ENCODE measurements around the gene TCEAL3.
"Not testable (repeated sequence)": the region's sequence is repeated elsewhere in the genome, so short reads cannot be mapped to it uniquely, and the experiment has no call there.

Gene TCEAL3

GRCh38 chrX:103626855-103627254 is 19.1 kb downstream of the TCEAL3 start:
- DNase-seq (ENCODE audit: low read depth in 2 of 2), result no peak

GRCh38 chrX:103628386-103629317 is 20.9 kb downstream of the TCEAL3 start, which contains the start of gene TCEAL1:
TSS of gene TCEAL1 (plus strand) at chrX:103628975. CDS start at chrX:103629917, 942 bp downstream.
- DNase-seq (ENCODE audit: low read depth in 2 of 2), result peak in 1 of 2 experiments; percentile 17

- DNase-seq (ENCODE audit: low read depth in 2 of 2), result peak in 1 of 2 experiments; percentile 13
These were observed 21.8 kb downstream of the TCEAL3 start for GRCh38 chrX:103629318-103630170.

GRCh38 chrX:103630171-103630511 is 22.4 kb downstream of the TCEAL3 start:
- DNase-seq (ENCODE audit: low read depth in 2 of 2), result no peak

GRCh38 chrX:103631145-103631544 is 23.4 kb downstream of the TCEAL3 start:
- DNase-seq (ENCODE audit: low read depth in 2 of 2), result no peak

- DNase-seq (ENCODE audit: low read depth in 2 of 2), result no peak
These were observed 27.7 kb downstream of the TCEAL3 start for GRCh38 chrX:103635436-103635835.

GRCh38 chrX:103637604-103638338 is 30.0 kb downstream of the TCEAL3 start:
- no peak for DNase-seq (ENCODE audit: low read depth in 2 of 2)

- DNase-seq (ENCODE audit: low read depth in 2 of 2), result not testable (repeated sequence)
These were observed 30.9 kb downstream of the TCEAL3 start for GRCh38 chrX:103638479-103639346.

- DNase-seq (ENCODE audit: low read depth in 2 of 2), result no peak
These were observed 32.8 kb downstream of the TCEAL3 start for GRCh38 chrX:103640401-103641155.

GRCh38 chrX:103644125-103644524 is 36.4 kb downstream of the TCEAL3 start:
- no peak for DNase-seq (ENCODE audit: low read depth in 2 of 2)

- DNase-seq (ENCODE audit: low read depth in 2 of 2), result no peak
These were observed 39.9 kb downstream of the TCEAL3 start for GRCh38 chrX:103647630-103648029.

GRCh38 chrX:103651151-103651773 is 43.5 kb downstream of the TCEAL3 start:
- DNase-seq (ENCODE audit: low read depth in 2 of 2), result no peak

GRCh38 chrX:103655230-103656000 is 47.7 kb downstream of the TCEAL3 start:
- not testable (repeated sequence) for DNase-seq (ENCODE audit: low read depth in 2 of 2)

GRCh38 chrX:103656617-103657016 is 48.9 kb downstream of the TCEAL3 start:
- no peak for DNase-seq (ENCODE audit: low read depth in 2 of 2)

- not testable (repeated sequence) for DNase-seq (ENCODE audit: low read depth in 2 of 2)
These were observed 49.3 kb downstream of the TCEAL3 start for GRCh38 chrX:103657066-103657465.

GRCh38 chrX:103658681-103659433 is 51.1 kb downstream of the TCEAL3 start:
- no peak for DNase-seq (ENCODE audit: low read depth in 2 of 2)

GRCh38 chrX:103659460-103659859 is 51.7 kb downstream of the TCEAL3 start:
- DNase-seq (ENCODE audit: low read depth in 2 of 2), result not testable (repeated sequence)

All from stimulated activated CD4-positive, alpha-beta T cell treated with anti-CD3 and anti-CD28 coated beads, Interleukin-12 subunit alpha, Interleukin-12 subunit beta, amount 100 ng/mL, for 24 hours (primary cell).